Measurements from ENCODE around the gene SLC6A6.

SLC6A6 gene

GRCh38 chr3:14377044-14377837 is 25.2 kb upstream of the SLC6A6 start:
- no peaks in the 10 kb centered on the region for H3K9me3 ChIP-seq (ENCODE audit: low read length)
- H3K4me3 ChIP-seq (ENCODE audit: low read length): no peak overlapping the region
- no peaks in the 10 kb centered on the region for H3K36me3 ChIP-seq (ENCODE audit: insufficient read depth, low read length)
- H3K4me1 ChIP-seq (ENCODE audit: insufficient read depth, low read length): peaks cover 4% of the 10 kb centered on the region
- peaks cover 25% of the 10 kb centered on the region for H3K27me3 ChIP-seq (ENCODE audit: insufficient read depth, low read length)
- no peak overlapping the region for H2AFZ ChIP-seq (ENCODE audit: low read depth, low read length)

GRCh38 chr3:14377838-14378169 is 24.6 kb upstream of the SLC6A6 start:
- Histone ChIP-seq H3K4me3 (ENCODE audit: low read length) (no peak overlapping the region), H3K36me3 (ENCODE audit: insufficient read depth, low read length) (no peaks in the 10 kb centered on the region), H2AFZ (ENCODE audit: low read depth, low read length) (no peak overlapping the region), H3K27me3 (ENCODE audit: insufficient read depth, low read length) (peaks cover 30% of the 10 kb centered on the region), H3K9me3 (ENCODE audit: low read length) (no peaks in the 10 kb centered on the region), H3K4me1 (ENCODE audit: insufficient read depth, low read length) (peaks cover 4% of the 10 kb centered on the region)

GRCh38 chr3:14378415-14378814 is 24.0 kb upstream of the SLC6A6 start:
- H3K4me3 ChIP-seq (ENCODE audit: low read length): no peak overlapping the region
- H3K9me3 ChIP-seq (ENCODE audit: low read length): no peaks in the 10 kb centered on the region
- no peaks in the 10 kb centered on the region for H3K36me3 ChIP-seq (ENCODE audit: insufficient read depth, low read length)
- H3K27me3 ChIP-seq (ENCODE audit: insufficient read depth, low read length): peaks cover 33% of the 10 kb centered on the region
- H2AFZ ChIP-seq (ENCODE audit: low read depth, low read length): no peak overlapping the region
- peaks cover 4% of the 10 kb centered on the region for H3K4me1 ChIP-seq (ENCODE audit: insufficient read depth, low read length)

- H2AFZ ChIP-seq (ENCODE audit: low read depth, low read length): no peak overlapping the region
- H3K4me1 ChIP-seq (ENCODE audit: insufficient read depth, low read length): no peaks in the 10 kb centered on the region
- H3K9me3 ChIP-seq (ENCODE audit: low read length): no peaks in the 10 kb centered on the region
- H3K36me3 ChIP-seq (ENCODE audit: insufficient read depth, low read length): no peaks in the 10 kb centered on the region
- peaks cover 22% of the 10 kb centered on the region for H3K27me3 ChIP-seq (ENCODE audit: insufficient read depth, low read length)
- no peak overlapping the region for H3K4me3 ChIP-seq (ENCODE audit: low read length)
These were observed 22.6 kb upstream of the SLC6A6 start for GRCh38 chr3:14379843-14380242.

GRCh38 chr3:14386254-14386653 is 16.2 kb upstream of the SLC6A6 start:
- Histone ChIP-seq H3K4me3 (ENCODE audit: low read length) (no peak overlapping the region), H3K27me3 (ENCODE audit: insufficient read depth, low read length) (peaks cover 12% of the 10 kb centered on the region), H3K36me3 (ENCODE audit: insufficient read depth, low read length) (no peaks in the 10 kb centered on the region), H3K9me3 (ENCODE audit: low read length) (no peaks in the 10 kb centered on the region), H3K4me1 (ENCODE audit: insufficient read depth, low read length) (no peaks in the 10 kb centered on the region), H2AFZ (ENCODE audit: low read depth, low read length) (no peak overlapping the region)

GRCh38 chr3:14388201-14388600 is 14.2 kb upstream of the SLC6A6 start:
- Histone ChIP-seq H3K9me3 (ENCODE audit: low read length) (no peaks in the 10 kb centered on the region), H3K36me3 (ENCODE audit: insufficient read depth, low read length) (no peaks in the 10 kb centered on the region), H3K4me1 (ENCODE audit: insufficient read depth, low read length) (no peaks in the 10 kb centered on the region), H3K27me3 (ENCODE audit: insufficient read depth, low read length) (peaks cover 1% of the 10 kb centered on the region), H2AFZ (ENCODE audit: low read depth, low read length) (no peak overlapping the region), H3K4me3 (ENCODE audit: low read length) (no peak overlapping the region)

- Histone ChIP-seq H3K4me1 (ENCODE audit: insufficient read depth, low read length) (no peaks in the 10 kb centered on the region), H3K4me3 (ENCODE audit: low read length) (no peak overlapping the region), H2AFZ (ENCODE audit: low read depth, low read length) (no peak overlapping the region), H3K27me3 (ENCODE audit: insufficient read depth, low read length) (no peaks in the 10 kb centered on the region), H3K36me3 (ENCODE audit: insufficient read depth, low read length) (no peaks in the 10 kb centered on the region), H3K9me3 (ENCODE audit: low read length) (no peaks in the 10 kb centered on the region)
These were observed 13.2 kb upstream of the SLC6A6 start for GRCh38 chr3:14389166-14389606.

GRCh38 chr3:14389716-14390115 is 12.7 kb upstream of the SLC6A6 start:
- no peaks in the 10 kb centered on the region for H3K4me1 ChIP-seq (ENCODE audit: insufficient read depth, low read length)
- no peaks in the 10 kb centered on the region for H3K36me3 ChIP-seq (ENCODE audit: insufficient read depth, low read length)
- H3K4me3 ChIP-seq (ENCODE audit: low read length): no peak overlapping the region
- no peak overlapping the region for H2AFZ ChIP-seq (ENCODE audit: low read depth, low read length)
- no peaks in the 10 kb centered on the region for H3K27me3 ChIP-seq (ENCODE audit: insufficient read depth, low read length)
- H3K9me3 ChIP-seq (ENCODE audit: low read length): no peaks in the 10 kb centered on the region

GRCh38 chr3:14391033-14391432 is 11.4 kb upstream of the SLC6A6 start:
- Histone ChIP-seq H3K36me3 (ENCODE audit: insufficient read depth, low read length) (no peaks in the 10 kb centered on the region), H2AFZ (ENCODE audit: low read depth, low read length) (no peak overlapping the region), H3K4me3 (ENCODE audit: low read length) (no peak overlapping the region), H3K4me1 (ENCODE audit: insufficient read depth, low read length) (peaks cover 3% of the 10 kb centered on the region), H3K27me3 (ENCODE audit: insufficient read depth, low read length) (no peaks in the 10 kb centered on the region), H3K9me3 (ENCODE audit: low read length) (no peaks in the 10 kb centered on the region)

- no peak overlapping the region for H2AFZ ChIP-seq (ENCODE audit: low read depth, low read length)
- no peaks in the 10 kb centered on the region for H3K27me3 ChIP-seq (ENCODE audit: insufficient read depth, low read length)
- no peak overlapping the region for H3K4me3 ChIP-seq (ENCODE audit: low read length)
- peaks cover 6% of the 10 kb centered on the region for H3K4me1 ChIP-seq (ENCODE audit: insufficient read depth, low read length)
- no peaks in the 10 kb centered on the region for H3K9me3 ChIP-seq (ENCODE audit: low read length)
- H3K36me3 ChIP-seq (ENCODE audit: insufficient read depth, low read length): no peaks in the 10 kb centered on the region
These were observed 10.2 kb upstream of the SLC6A6 start for GRCh38 chr3:14392231-14392630.

GRCh38 chr3:14392803-14393319 is 9.5 kb upstream of the SLC6A6 start:
- Histone ChIP-seq H3K27me3 (ENCODE audit: insufficient read depth, low read length) (no peaks in the 10 kb centered on the region), H2AFZ (ENCODE audit: low read depth, low read length) (no peak overlapping the region), H3K4me3 (ENCODE audit: low read length) (no peak overlapping the region), H3K36me3 (ENCODE audit: insufficient read depth, low read length) (no peaks in the 10 kb centered on the region), H3K4me1 (ENCODE audit: insufficient read depth, low read length) (peaks cover 6% of the 10 kb centered on the region), H3K9me3 (ENCODE audit: low read length) (no peaks in the 10 kb centered on the region)

- H3K9me3 ChIP-seq (ENCODE audit: low read length): no peaks in the 10 kb centered on the region
- H3K4me3 ChIP-seq (ENCODE audit: low read length): no peak overlapping the region
- H2AFZ ChIP-seq (ENCODE audit: low read depth, low read length): no peak overlapping the region
These were observed 8.8 kb upstream of the SLC6A6 start for GRCh38 chr3:14393440-14394106.

GRCh38 chr3:14396031-14396692 is 6.2 kb upstream of the SLC6A6 start:
- Histone ChIP-seq H3K36me3 (ENCODE audit: insufficient read depth, low read length) (no peaks in the 10 kb centered on the region), H2AFZ (ENCODE audit: low read depth, low read length) (no peak overlapping the region), H3K9me3 (ENCODE audit: low read length) (no peaks in the 10 kb centered on the region), H3K4me3 (ENCODE audit: low read length) (no peak overlapping the region), H3K27me3 (ENCODE audit: insufficient read depth, low read length) (peaks cover 4% of the 10 kb centered on the region), H3K4me1 (ENCODE audit: insufficient read depth, low read length) (peaks cover 6% of the 10 kb centered on the region)

More at GRCh38 chr3:14393440-14394106, 8.8 kb upstream of the SLC6A6 start:
- H3K27me3 ChIP-seq (ENCODE audit: insufficient read depth, low read length): no peaks in the 10 kb centered on the region
- H3K4me1 ChIP-seq (ENCODE audit: insufficient read depth, low read length): peaks cover 6% of the 10 kb centered on the region
- no peaks in the 10 kb centered on the region for H3K36me3 ChIP-seq (ENCODE audit: insufficient read depth, low read length)
